Gastroesophageal sphincter (tissue), 3 donors: ENCODE measurements around the gene PRIM2.
"Not testable (repeated sequence)": the region's sequence is repeated elsewhere in the genome, so short reads cannot be mapped to it uniquely, and the experiment has no call there.

ENCODE experiments used
- CTCF ChIP-seq, 4 experiments: fragments of 200-600 bp in 2 of 4; fragments of 450-650 bp in 2 of 4; sonication (generic) in 1 of 4; IDR thresholded peaks; one replicate each; pipeline ENCODE4 v1.5.1; 2017 to 2019; ENCODE audit warnings: antibody characterized with exemption in 4 of 4, mild to moderate bottlenecking in 2 of 4, moderate library complexity in 2 of 4
- EP300 ChIP-seq: sonication (generic); formaldehyde crosslinking; IDR thresholded peaks from one replicate; pipeline ENCODE4 v1.6.1; 2017; ENCODE audit warnings: antibody characterized with exemption, mild to moderate bottlenecking
- POLR2A ChIP-seq, 2 donors: fragments of 450-650 bp; IDR thresholded peaks; one replicate each; pipeline ENCODE4 v1.6.1; 2017; ENCODE audit warnings: antibody characterized with exemption in 2 of 2, mild to moderate bottlenecking in 2 of 2, moderate library complexity in 1 of 2
- POLR2AphosphoS5 ChIP-seq: sonication (generic); formaldehyde crosslinking; IDR thresholded peaks from one replicate; pipeline ENCODE4 v1.6.1; 2017; ENCODE audit warnings: antibody characterized with exemption

- TF ChIP-seq CTCF (IDR thresholded peaks at IDR 0.05); POLR2A (IDR thresholded peaks at IDR 0.05); POLR2AphosphoS5; EP300: not testable (repeated sequence)
Observed at GRCh38 chr6:57529755-57530154, 212.3 kb downstream of the PRIM2 start.
